AG04450 (cell line): ENCODE data around the gene LLGL2. TPM values are rescaled to one million over a fixed set of nuclear protein-coding genes. Genes with fewer than 3 reads are reported as not detected.

ENCODE experiments used
- CTCF ChIA-PET: fragments of 300-600, 350-600 bp; formaldehyde crosslinking; extraction: SDS; loops from one replicate; lab custom pipeline; 2022; ENCODE audit warnings: antibody characterized with exemption, inconsistent platforms; lab: Charles Lee
- POLR2A ChIA-PET: fragments of 350-600 bp; formaldehyde crosslinking; extraction: SDS; loops from one replicate; lab custom pipeline; 2021; ENCODE audit warnings: antibody characterized with exemption, inconsistent platforms; lab: Yijun Ruan, JAX
- DNase-seq: peaks from one replicate; pipeline ENCODE4 v3.0.0-alpha.2; 2011; ENCODE audit warnings: low read depth, low spot score
- H3K27ac ChIP-seq: one replicate; pipeline ENCODE4 v1.5.1; 2012; ENCODE audit warnings: low read depth, low read length, control low read depth
- H3K27me3 ChIP-seq: one replicate; pipeline ENCODE4 v1.6.0; 2012; ENCODE audit warnings: low read length; ENCODE audit not compliant: control insufficient read depth, insufficient read depth
- H3K4me3 ChIP-seq: 2 replicates; pipeline ENCODE4 v1.5.1; 2011; ENCODE audit warnings: mild to moderate bottlenecking, low read depth, low read length, control low read depth
- H3K9me3 ChIP-seq: 2 replicates; pipeline ENCODE4 v1.5.1; 2012; ENCODE audit warnings: low read length; ENCODE audit not compliant: control insufficient read depth, insufficient read depth
- polyA plus RNA-seq: library from polyadenylated mRNA; depleted of rRNA; stranded (reverse); fragments of >200 nt; gene quantifications from 2 replicates; pipeline ENCODE4 v1.2.3, GENCODE V29; 2011
- TF ChIP-seq, protein P1 (sequence below): IDR thresholded peaks from 2 replicates; pipeline ENCODE4 v1.5.1; 2011; ENCODE audit warnings: low read depth, low read length, control low read depth, inconsistent platforms

The LLGL2 gene
- polyA plus RNA-seq, 1 experiment: 0.24 TPM

DNA sequence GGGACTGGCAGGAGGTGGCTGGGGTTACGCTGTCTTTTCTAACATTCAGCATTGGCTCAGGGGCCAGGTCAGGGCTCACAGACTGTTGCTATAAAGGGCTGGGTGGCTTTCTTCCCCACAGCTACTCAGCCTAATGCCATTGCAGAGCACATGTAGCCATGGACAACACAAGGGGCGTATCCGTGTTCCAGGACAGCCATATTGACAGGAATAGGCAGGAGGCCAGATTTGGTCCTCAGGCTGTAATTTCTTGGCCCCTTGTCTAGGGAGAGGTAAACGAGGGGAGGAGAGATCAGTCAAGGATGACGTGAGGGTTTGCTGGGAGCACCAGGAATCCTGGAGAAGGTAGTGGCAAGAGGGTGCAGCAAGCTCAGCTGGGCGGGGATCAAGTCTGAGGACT, 40.9 kb downstream of the LLGL2 start:
- peaks cover 43% of the 10 kb centered on the region for H3K27me3 ChIP-seq

DNA sequence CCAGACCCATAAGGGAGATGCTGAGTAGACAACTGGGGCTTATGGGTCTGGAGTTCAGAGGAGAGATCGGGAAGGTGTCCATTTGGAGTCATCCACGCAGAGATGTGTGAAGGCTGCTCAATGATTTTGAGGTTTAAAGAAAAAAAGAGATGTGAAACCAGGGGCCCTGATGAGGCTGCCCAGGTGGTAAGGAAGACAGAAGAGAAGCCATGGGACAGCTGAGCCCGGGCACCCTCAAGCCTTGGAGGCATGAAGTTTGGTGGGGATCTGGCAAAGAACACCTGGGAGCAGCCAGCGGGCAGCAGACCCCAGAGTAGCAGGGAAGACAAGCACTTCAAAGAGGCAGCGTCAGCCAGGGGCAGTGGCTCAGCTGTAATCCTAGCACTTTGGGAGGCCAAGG, 41.3 kb downstream of the LLGL2 start:
- ChIA-PET POLR2A (no interaction called here), CTCF (interaction anchor here (0.6 to 1.0 kb wide), 2 partner anchors 12 to 66 kb away, joined by 3 read pairs; no protein-coding TSS in a partner anchor)
- peaks cover 43% of the 10 kb centered on the region for H3K27me3 ChIP-seq
- DNase-seq: no peak
- H3K9me3 ChIP-seq: no peaks in the 10 kb centered on the region; the same call in 1 of the 2 replicates
- no peak overlapping the region for H3K27ac ChIP-seq
- TF ChIP-seq, protein P1, sequence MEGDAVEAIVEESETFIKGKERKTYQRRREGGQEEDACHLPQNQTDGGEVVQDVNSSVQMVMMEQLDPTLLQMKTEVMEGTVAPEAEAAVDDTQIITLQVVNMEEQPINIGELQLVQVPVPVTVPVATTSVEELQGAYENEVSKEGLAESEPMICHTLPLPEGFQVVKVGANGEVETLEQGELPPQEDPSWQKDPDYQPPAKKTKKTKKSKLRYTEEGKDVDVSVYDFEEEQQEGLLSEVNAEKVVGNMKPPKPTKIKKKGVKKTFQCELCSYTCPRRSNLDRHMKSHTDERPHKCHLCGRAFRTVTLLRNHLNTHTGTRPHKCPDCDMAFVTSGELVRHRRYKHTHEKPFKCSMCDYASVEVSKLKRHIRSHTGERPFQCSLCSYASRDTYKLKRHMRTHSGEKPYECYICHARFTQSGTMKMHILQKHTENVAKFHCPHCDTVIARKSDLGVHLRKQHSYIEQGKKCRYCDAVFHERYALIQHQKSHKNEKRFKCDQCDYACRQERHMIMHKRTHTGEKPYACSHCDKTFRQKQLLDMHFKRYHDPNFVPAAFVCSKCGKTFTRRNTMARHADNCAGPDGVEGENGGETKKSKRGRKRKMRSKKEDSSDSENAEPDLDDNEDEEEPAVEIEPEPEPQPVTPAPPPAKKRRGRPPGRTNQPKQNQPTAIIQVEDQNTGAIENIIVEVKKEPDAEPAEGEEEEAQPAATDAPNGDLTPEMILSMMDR: no peak
- H3K4me3 ChIP-seq: no peak overlapping the region

More for the DNA sequence above, 40.9 kb downstream of the LLGL2 start:
- DNase-seq: no peak
- Histone ChIP-seq H3K9me3 (no peaks in the 10 kb centered on the region; the same call in 1 of the 2 replicates), H3K4me3 (no peak overlapping the region), H3K27ac (no peak overlapping the region)
- ChIA-PET CTCF (no interaction called here), POLR2A (no interaction called here)
- TF ChIP-seq, protein P1: no peak

DNA sequence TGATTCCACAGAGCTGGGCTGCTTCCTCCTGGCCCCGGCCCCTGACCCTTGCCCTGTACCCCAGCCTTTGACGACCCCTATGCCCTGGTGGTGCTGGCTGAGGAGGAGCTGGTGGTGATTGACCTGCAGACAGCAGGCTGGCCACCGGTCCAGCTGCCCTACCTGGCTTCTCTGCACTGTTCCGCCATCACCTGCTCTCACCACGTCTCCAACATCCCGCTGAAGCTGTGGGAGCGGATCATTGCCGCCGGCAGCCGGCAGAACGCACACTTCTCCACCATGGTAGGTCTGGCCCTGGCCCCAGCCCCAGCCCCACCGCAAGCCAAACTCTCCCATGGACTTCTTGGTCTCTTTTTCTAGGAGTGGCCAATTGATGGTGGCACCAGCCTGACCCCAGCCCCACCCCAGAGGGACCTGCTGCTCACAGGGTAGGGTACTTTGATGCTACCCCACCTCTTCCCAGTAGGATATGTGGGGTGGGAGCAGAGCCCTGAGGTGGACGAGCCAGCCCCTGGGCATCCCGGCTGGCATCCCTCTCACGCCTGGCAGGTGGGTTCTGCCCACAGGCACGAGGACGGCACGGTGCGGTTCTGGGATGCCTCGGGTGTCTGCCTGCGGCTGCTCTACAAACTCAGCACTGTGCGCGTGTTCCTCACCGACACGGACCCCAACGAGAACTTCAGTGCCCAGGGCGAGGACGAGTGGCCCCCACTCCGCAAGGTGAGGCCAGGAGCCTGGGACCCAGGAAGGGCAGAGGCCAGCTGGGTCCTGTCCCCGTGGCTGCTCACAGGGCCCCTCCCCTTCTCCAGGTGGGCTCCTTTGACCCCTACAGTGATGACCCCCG, 43.1 kb downstream of the LLGL2 start:
- ChIA-PET CTCF (no interaction called here), POLR2A (no interaction called here)
- no peak for DNase-seq
- Histone ChIP-seq H3K4me3 (no peak overlapping the region), H3K9me3 (no peaks in the 10 kb centered on the region; the same call in 1 of the 2 replicates), H3K27me3 (peaks cover 38% of the 10 kb centered on the region), H3K27ac (no peak overlapping the region)
- TF ChIP-seq, protein P1: no peak

DNA sequence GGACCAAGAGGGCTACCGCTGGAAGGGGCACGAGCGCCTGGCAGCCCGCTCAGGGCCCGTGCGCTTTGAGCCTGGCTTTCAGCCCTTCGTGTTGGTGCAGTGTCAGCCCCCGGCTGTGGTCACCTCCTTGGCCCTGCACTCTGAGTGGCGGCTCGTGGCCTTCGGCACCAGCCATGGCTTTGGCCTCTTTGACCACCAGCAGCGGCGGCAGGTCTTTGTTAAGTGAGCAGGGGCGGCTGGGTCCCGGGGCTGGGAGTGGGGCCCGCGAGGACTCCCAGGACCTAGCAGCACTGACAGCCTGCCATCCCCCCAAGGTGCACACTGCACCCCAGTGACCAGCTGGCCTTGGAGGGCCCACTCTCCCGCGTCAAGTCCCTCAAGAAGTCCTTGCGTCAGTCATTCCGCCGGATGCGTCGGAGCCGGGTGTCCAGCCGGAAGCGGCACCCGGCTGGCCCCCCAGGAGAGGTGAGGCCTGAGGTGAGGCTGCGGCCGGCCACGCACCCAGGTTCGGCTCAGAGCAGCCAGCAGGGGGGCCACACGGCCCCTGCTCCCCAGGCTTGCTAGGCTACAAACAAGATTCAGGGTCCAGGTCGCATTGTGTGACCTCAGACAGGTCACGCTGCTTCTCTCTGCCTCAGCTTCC, 44.7 kb downstream of the LLGL2 start:
- TF ChIP-seq, protein P1: no peak
- no peak for DNase-seq
- Histone ChIP-seq H3K4me3 (no peak overlapping the region), H3K9me3 (no peaks in the 10 kb centered on the region; the same call in 1 of the 2 replicates), H3K27ac (no peak overlapping the region), H3K27me3 (peaks cover 31% of the 10 kb centered on the region)
- ChIA-PET POLR2A (no interaction called here), CTCF (no interaction called here)

DNA sequence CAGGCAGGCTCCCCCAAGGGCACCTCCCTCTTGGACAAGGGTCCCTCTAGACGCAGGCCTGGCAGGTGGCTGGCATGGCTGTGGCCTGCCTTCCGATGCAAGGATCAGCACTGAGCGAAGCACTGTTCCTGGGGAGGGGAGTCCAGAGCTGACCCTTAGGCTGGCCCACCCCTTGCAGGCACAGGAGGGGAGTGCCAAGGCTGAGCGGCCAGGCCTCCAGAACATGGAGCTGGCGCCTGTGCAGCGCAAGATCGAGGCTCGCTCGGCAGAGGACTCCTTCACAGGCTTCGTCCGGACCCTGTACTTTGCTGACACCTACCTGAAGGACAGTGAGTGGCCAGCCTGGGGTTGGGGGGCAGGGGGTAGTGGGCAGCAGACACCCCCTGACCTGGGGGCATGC, 45.3 kb downstream of the LLGL2 start:
- no peak overlapping the region for H3K27ac ChIP-seq
- ChIA-PET POLR2A (no interaction called here), CTCF (interaction anchor here (0.7 to 1.1 kb wide), 2 partner anchors 63 to 104 kb away, joined by 4 to 5 read pairs; no protein-coding TSS in a partner anchor)

More for the DNA sequence above, 45.3 kb downstream of the LLGL2 start:
- Histone ChIP-seq H3K27me3 (peaks cover 29% of the 10 kb centered on the region), H3K9me3 (no peaks in the 10 kb centered on the region; the same call in 1 of the 2 replicates), H3K4me3 (no peak overlapping the region)
- DNase-seq: no peak
- TF ChIP-seq, protein P1: no peak
